Tibial nerve (tissue), 4 donors: ENCODE measurements around the gene SP100. TPM values are rescaled to one million over a fixed set of nuclear protein-coding genes. Genes with fewer than 3 reads are reported as not detected.

ENCODE experiments used
- DNase-seq, 2 donors: peaks; one replicate each; pipeline ENCODE4 v3.0.0-alpha.2; 2019; ENCODE audit warnings: low spot score in 2 of 2
- H3K27ac ChIP-seq, 4 donors: fragments of 200-600 bp; sonication (generic) in 3 of 4; one replicate each; pipeline ENCODE4 v1.5.1; 2017 to 2019; ENCODE audit warnings: mild to moderate bottlenecking in 1 of 4
- H3K27me3 ChIP-seq, 2 donors: fragments of 200-600 bp; sonication (generic) in 1 of 2; one replicate each; pipeline versions ENCODE4 v1.5.1 to v1.6.0; 2017 to 2019
- H3K36me3 ChIP-seq, 3 donors: fragments of 200-600 bp; sonication (generic); one replicate each; pipeline ENCODE4 v1.5.1; 2018 to 2019
- H3K4me1 ChIP-seq, 4 donors: fragments of 200-600 bp; sonication (generic) in 3 of 4; one replicate each; pipeline ENCODE4 v1.5.1; 2017 to 2019
- H3K4me3 ChIP-seq, 4 donors: fragments of 200-600 bp; sonication (generic) in 3 of 4; one replicate each; pipeline ENCODE4 v1.5.1; 2017 to 2019; ENCODE audit warnings: mild to moderate bottlenecking in 1 of 4, moderate library complexity in 1 of 4
- H3K9me3 ChIP-seq, 4 donors: fragments of 200-600 bp; sonication (generic) in 3 of 4; one replicate each; pipeline ENCODE4 v1.5.1; 2017 to 2019
- CTCF ChIP-seq, 5 experiments: fragments of 200-600 bp in 3 of 5; fragments of 450-650 bp in 2 of 5; sonication (generic) in 3 of 5; IDR thresholded peaks; one replicate each; pipeline ENCODE4 v1.5.1; 2016 to 2019; ENCODE audit warnings: antibody characterized with exemption in 5 of 5, mild to moderate bottlenecking in 3 of 5, moderate library complexity in 2 of 5
- EP300 ChIP-seq, 2 donors: sonication (generic); formaldehyde crosslinking; IDR thresholded peaks; one replicate each; pipeline ENCODE4 v1.6.1; 2017; ENCODE audit warnings: antibody characterized with exemption in 2 of 2, mild to moderate bottlenecking in 1 of 2
- POLR2A ChIP-seq, 2 donors: fragments of 450-650 bp; IDR thresholded peaks; one replicate each; pipeline ENCODE4 v1.6.1; 2017; ENCODE audit warnings: antibody characterized with exemption in 2 of 2, mild to moderate bottlenecking in 2 of 2, moderate library complexity in 2 of 2
- WGBS, 2 donors: methylation state at CpG; one replicate each; pipeline ENCODE4 v1.1.5; 2018; 5-methylcytosine and 5-hydroxymethylcytosine counted together
- total RNA-seq, 4 donors: library from RNA; depleted of rRNA; stranded (reverse); fragments of >200 nt; gene quantifications; one replicate each; pipeline ENCODE4 v1.1.0, GENCODE V29; 2016

Gene SP100
- total RNA-seq, 4 donors from 2014 or later, result 84.1 to 126 (median 108) TPM

- DNase-seq, result no peak
- H3K4me1 ChIP-seq, result no peaks in the 10 kb centered on the region
- WGBS, 2 donors, result 78 to 83% methylated on average over 1 of the region's 1 CpG
- TF ChIP-seq EP300 (IDR thresholded peaks at IDR 0.05), result no peak
- no peak for TF ChIP-seq CTCF (IDR thresholded peaks at IDR 0.05)
- no peak for TF ChIP-seq POLR2A (IDR thresholded peaks at IDR 0.05)
- no peaks in the 10 kb centered on the region for H3K27me3 ChIP-seq
- no peak overlapping the region for H3K4me3 ChIP-seq
- peaks cover 0 to 93% (median 21%) of the 10 kb centered on the region in 3 donors for H3K36me3 ChIP-seq
- H3K27ac ChIP-seq, result no peak overlapping the region
- H3K9me3 ChIP-seq, result no peaks in the 10 kb centered on the region
Measured at GRCh38 chr2:230494980-230495379, 79.0 kb downstream of the SP100 start.

GRCh38 chr2:230496891-230497290, 80.9 kb downstream of the SP100 start:
- no peak overlapping the region for H3K4me3 ChIP-seq
- no peak overlapping the region for H3K27ac ChIP-seq
- H3K4me1 ChIP-seq, result no peaks in the 10 kb centered on the region
- WGBS, 2 donors, result 77 to 79% methylated on average over 3 of the region's 3 CpGs
- no peaks in the 10 kb centered on the region for H3K9me3 ChIP-seq
- H3K36me3 ChIP-seq, result peaks cover 0 to 93% (median 26%) of the 10 kb centered on the region in 3 donors
- H3K27me3 ChIP-seq, result no peaks in the 10 kb centered on the region
- TF ChIP-seq POLR2A (IDR thresholded peaks at IDR 0.05) (no peak), CTCF (IDR thresholded peaks at IDR 0.05) (no peak), EP300 (IDR thresholded peaks at IDR 0.05) (no peak)
- no peak for DNase-seq

GRCh38 chr2:230498506-230499107, 82.6 kb downstream of the SP100 start:
- Histone ChIP-seq H3K36me3 (peaks cover 0 to 94% (median 36%) of the 10 kb centered on the region in 3 donors), H3K27ac (no peak overlapping the region), H3K27me3 (no peaks in the 10 kb centered on the region), H3K9me3 (no peaks in the 10 kb centered on the region), H3K4me1 (no peaks in the 10 kb centered on the region), H3K4me3 (no peak overlapping the region)
- DNase-seq, result no peak
- TF ChIP-seq CTCF (IDR thresholded peaks at IDR 0.05) (no peak), EP300 (IDR thresholded peaks at IDR 0.05) (no peak), POLR2A (IDR thresholded peaks at IDR 0.05) (no peak)
- WGBS, 2 donors, result 56 to 62% methylated on average over 5 of the region's 5 CpGs

GRCh38 chr2:230502593-230502992, 86.6 kb downstream of the SP100 start:
- H3K27ac ChIP-seq, result no peak overlapping the region
- no peaks in the 10 kb centered on the region for H3K4me1 ChIP-seq
- 85 to 92% methylated on average over 7 of the region's 7 CpGs for WGBS, 2 donors
- DNase-seq, result no peak
- no peaks in the 10 kb centered on the region for H3K27me3 ChIP-seq
- no peak overlapping the region for H3K4me3 ChIP-seq
- peaks cover 0 to 99% (median 27%) of the 10 kb centered on the region in 3 donors for H3K36me3 ChIP-seq
- no peaks in the 10 kb centered on the region for H3K9me3 ChIP-seq
- TF ChIP-seq EP300 (IDR thresholded peaks at IDR 0.05), result no peak
- no peak for TF ChIP-seq POLR2A (IDR thresholded peaks at IDR 0.05)
- no peak for TF ChIP-seq CTCF (IDR thresholded peaks at IDR 0.05)

- H3K27me3 ChIP-seq, result no peaks in the 10 kb centered on the region
Measured at GRCh38 chr2:230503798-230504197, 87.8 kb downstream of the SP100 start.

More at GRCh38 chr2:230503798-230504197, 87.8 kb downstream of the SP100 start:
- no peak for DNase-seq
- no peak overlapping the region for H3K27ac ChIP-seq
- TF ChIP-seq CTCF (IDR thresholded peaks at IDR 0.05), result no peak
- no peaks in the 10 kb centered on the region for H3K9me3 ChIP-seq
- H3K36me3 ChIP-seq, result peaks cover 0 to 100% (median 25%) of the 10 kb centered on the region in 3 donors
- no peak overlapping the region for H3K4me3 ChIP-seq
- no peaks in the 10 kb centered on the region for H3K4me1 ChIP-seq
